Measurements from ENCODE around the gene KCNK5. TPM values are rescaled to one million over a fixed set of nuclear protein-coding genes. Genes with fewer than 3 reads are reported as not detected.
A peak's percentile ranks its signal among the peaks of the same experiment; 100 is the strongest.

Gene KCNK5
- total and polyA plus RNA-seq, 2 experiments from 2014 or later: 0.21 to 0.27 TPM

- no peak for TF ChIP-seq CTCF (IDR thresholded peaks at IDR 0.05; ENCODE audit: low read depth, low read length)
Observed at GRCh38 chr6:39144481-39145173, 84.6 kb downstream of the KCNK5 start.

GRCh38 chr6:39143238-39143930 is 85.9 kb downstream of the KCNK5 start:
- no peaks in the 10 kb centered on the region for H3K36me3 ChIP-seq
- H3K27me3 ChIP-seq: peaks cover 16% of the 10 kb centered on the region
- no peak overlapping the region for H3K27ac ChIP-seq
- peak in 1 of 2 donors; percentile 41 for DNase-seq (ENCODE audit: low read depth in 1 of 2, low spot score in 1 of 2)
- H3K4me1 ChIP-seq (ENCODE audit: low read depth): no peaks in the 10 kb centered on the region
- no peaks in the 10 kb centered on the region for H3K9me3 ChIP-seq (ENCODE audit: low read depth)
- no peak overlapping the region for H3K4me3 ChIP-seq
- no peak for TF ChIP-seq CTCF (IDR thresholded peaks at IDR 0.05; ENCODE audit: low read depth, low read length)

More at GRCh38 chr6:39144481-39145173, 84.6 kb downstream of the KCNK5 start:
- peaks cover 23% of the 10 kb centered on the region for H3K27me3 ChIP-seq
- no peaks in the 10 kb centered on the region for H3K9me3 ChIP-seq (ENCODE audit: low read depth)
- H3K36me3 ChIP-seq: no peaks in the 10 kb centered on the region
- no peak overlapping the region for H3K4me3 ChIP-seq
- no peaks in the 10 kb centered on the region for H3K4me1 ChIP-seq (ENCODE audit: low read depth)
- no peak overlapping the region for H3K27ac ChIP-seq
- DNase-seq (ENCODE audit: low read depth in 1 of 2, low spot score in 1 of 2): no peak

GRCh38 chr6:39140556-39141167 is 88.6 kb downstream of the KCNK5 start:
- Histone ChIP-seq H3K4me1 (ENCODE audit: low read depth) (no peaks in the 10 kb centered on the region), H3K9me3 (ENCODE audit: low read depth) (no peaks in the 10 kb centered on the region), H3K27me3 (peaks cover 6% of the 10 kb centered on the region), H3K4me3 (no peak overlapping the region), H3K36me3 (no peaks in the 10 kb centered on the region), H3K27ac (no peak overlapping the region)
- no peak for TF ChIP-seq CTCF (IDR thresholded peaks at IDR 0.05; ENCODE audit: low read depth, low read length)
- DNase-seq (ENCODE audit: low read depth in 1 of 2, low spot score in 1 of 2): no peak

Other genes with a start within 250 kb of the KCNK5 start
- 0.11 and 0.12 TPM in 2 replicates for gene GLP1R, start 180.7 kb downstream of the KCNK5 start, total RNA-seq
- 0.37 and 0.43 TPM in 2 replicates for gene GLP1R, start 180.7 kb downstream of the KCNK5 start, polyA plus RNA-seq
- 9.9 and 10.6 TPM in 2 replicates for gene SAYSD1, start 114.3 kb downstream of the KCNK5 start, total RNA-seq
- gene SAYSD1, start 114.3 kb downstream of the KCNK5 start, polyA plus RNA-seq: 9.9 and 12.4 TPM in 2 replicates
- gene KCNK17, start 84.9 kb upstream of the KCNK5 start, total RNA-seq: not detected in 2 replicates
- not detected in 2 replicates for gene KCNK17, start 84.9 kb upstream of the KCNK5 start, polyA plus RNA-seq
- not detected in 2 replicates for gene KCNK16, start 93.2 kb upstream of the KCNK5 start, total RNA-seq
- not detected in 2 replicates for gene KCNK16, start 93.2 kb upstream of the KCNK5 start, polyA plus RNA-seq

Measured in cardiac muscle cell (in vitro differentiated cells and primary cell).